Astrocyte (in vitro differentiated cells and primary cell): ENCODE measurements around the gene BARX1. TPM values are rescaled to one million over a fixed set of nuclear protein-coding genes. Genes with fewer than 3 reads are reported as not detected.

Experiments used
- DNase-seq: peaks from one replicate; pipeline ENCODE4 v3.0.0-alpha.2; 2010; ENCODE audit warnings: low read depth
- FAIRE-seq: peaks from 2 replicates; lab custom pipeline; 2011; peaks lifted over from hg19 to GRCh38; lab: Jason Lieb, UNC
- H2AFZ ChIP-seq: 2 replicates; pipeline ENCODE4 v1.6.0; 2012; ENCODE audit warnings: low read depth, low read length, inconsistent platforms
- H3K27ac ChIP-seq: 2 replicates; pipeline ENCODE4 v1.5.1; 2011; ENCODE audit warnings: low read depth, low read length, inconsistent platforms
- H3K27me3 ChIP-seq: 2 replicates; pipeline ENCODE4 v1.6.0; 2011; ENCODE audit warnings: low read length, inconsistent platforms; ENCODE audit not compliant: insufficient read depth
- H3K36me3 ChIP-seq: 2 replicates; pipeline ENCODE4 v1.5.1; 2011; ENCODE audit warnings: low read length, inconsistent platforms; ENCODE audit not compliant: insufficient read depth
- H3K4me1 ChIP-seq: 2 replicates; pipeline ENCODE4 v1.5.1; 2011; ENCODE audit warnings: low read length, inconsistent platforms; ENCODE audit not compliant: insufficient read depth
- H3K4me2 ChIP-seq: 2 replicates; pipeline ENCODE4 v1.6.0; 2012; ENCODE audit warnings: low read length, inconsistent platforms
- H3K4me3 ChIP-seq: 2 replicates; pipeline ENCODE4 v1.5.1; 2011; ENCODE audit warnings: low read depth, mild to moderate bottlenecking, low read length, inconsistent platforms; ENCODE audit not compliant: insufficient read depth
- H3K79me2 ChIP-seq: 2 replicates; pipeline ENCODE4 v1.6.0; 2012; ENCODE audit warnings: mild to moderate bottlenecking, low read length, inconsistent platforms; ENCODE audit not compliant: insufficient read depth
- H3K9ac ChIP-seq: 2 replicates; pipeline ENCODE4 v1.6.0; 2012; ENCODE audit warnings: mild to moderate bottlenecking, low read length, inconsistent platforms
- H3K9me3 ChIP-seq: 2 replicates; pipeline ENCODE4 v1.5.1; 2012; ENCODE audit warnings: low read depth, mild to moderate bottlenecking, low read length, inconsistent platforms; ENCODE audit not compliant: insufficient read depth
- H4K20me1 ChIP-seq: 2 replicates; pipeline ENCODE4 v1.6.0; 2012; ENCODE audit warnings: low read length, inconsistent platforms; ENCODE audit not compliant: insufficient read depth
- H3K27ac Mint-ChIP-seq: one replicate; pipeline ENCODE4 v1.8.0; 2021; ENCODE audit warnings: mild to moderate bottlenecking, mixed read lengths; ENCODE audit not compliant: unreplicated experiment
- H3K27me3 Mint-ChIP-seq: one replicate; pipeline ENCODE4 v1.8.0; 2021; ENCODE audit warnings: low read depth, mixed read lengths; ENCODE audit not compliant: unreplicated experiment
- H3K36me3 Mint-ChIP-seq: one replicate; pipeline ENCODE4 v1.8.0; 2021; ENCODE audit warnings: low read depth, mixed read lengths; ENCODE audit not compliant: unreplicated experiment
- H3K4me1 Mint-ChIP-seq: one replicate; pipeline ENCODE4 v1.8.0; 2021; ENCODE audit warnings: low read depth, mixed read lengths; ENCODE audit not compliant: unreplicated experiment
- H3K4me3 Mint-ChIP-seq: one replicate; pipeline ENCODE4 v1.8.0; 2021; ENCODE audit warnings: mild to moderate bottlenecking, moderate library complexity, mixed read lengths; ENCODE audit not compliant: unreplicated experiment
- H3K9me3 Mint-ChIP-seq: one replicate; pipeline ENCODE4 v1.8.0; 2021; ENCODE audit warnings: mild to moderate bottlenecking, mixed read lengths; ENCODE audit not compliant: unreplicated experiment
- CTCF ChIP-seq: IDR thresholded peaks from 2 replicates; pipeline ENCODE4 v1.5.1; 2011; ENCODE audit warnings: low read depth, mild to moderate bottlenecking, inconsistent platforms, low read length, moderate library complexity; ENCODE audit not compliant: insufficient read depth
- EZH2 ChIP-seq: IDR thresholded peaks from 2 replicates; pipeline ENCODE4 v1.6.1; 2012; ENCODE audit warnings: mild to moderate bottlenecking, low read length, inconsistent platforms; ENCODE audit not compliant: insufficient read depth
- total RNA-seq: library from RNA; stranded (reverse); gene quantifications from 2 replicates; pipeline ENCODE4 v1.2.1, GENCODE V29; 2021

The BARX1 gene
- total RNA-seq, 1 donor from 2014 or later: 0.73 TPM

- H3K79me2 ChIP-seq: no peaks in the 10 kb centered on the region
- no peaks in the 10 kb centered on the region for H3K36me3 ChIP-seq
- peak; percentile 75 for FAIRE-seq
- DNase-seq: peak; percentile 50
- TF ChIP-seq EZH2: no peak
- TF ChIP-seq CTCF: peak; percentile 84
- no peak overlapping the region for H3K4me3 ChIP-seq
- peaks cover 15% of the 10 kb centered on the region for H4K20me1 ChIP-seq
- Mint-ChIP-seq H3K4me1 (peaks cover 6% of the 10 kb centered on the region), H3K27ac (peak overlapping the region; percentile 16), H3K9me3 (no peaks in the 10 kb centered on the region), H3K4me3 (no peak overlapping the region), H3K27me3 (peaks cover 54% of the 10 kb centered on the region), H3K36me3 (no peaks in the 10 kb centered on the region)
- no peak overlapping the region for H3K27ac ChIP-seq
- no peaks in the 10 kb centered on the region for H3K9me3 ChIP-seq
- H3K9ac ChIP-seq: no peak overlapping the region
- H3K4me2 ChIP-seq: peak overlapping the region; percentile 60
- peak overlapping the region; percentile 27 for H2AFZ ChIP-seq
- peaks cover 42% of the 10 kb centered on the region for H3K27me3 ChIP-seq
- H3K4me1 ChIP-seq: peaks cover 3% of the 10 kb centered on the region
These were observed 7.6 kb upstream of the BARX1 start for GRCh38 chr9:93962561-93963440.

GRCh38 chr9:93962017-93962416, 6.9 kb upstream of the BARX1 start:
- H3K9me3 Mint-ChIP-seq: peaks cover 2% of the 10 kb centered on the region
- peaks cover 62% of the 10 kb centered on the region for H3K27me3 Mint-ChIP-seq
- H3K4me3 Mint-ChIP-seq: no peak overlapping the region
- DNase-seq (no peak), FAIRE-seq (no peak)
- peaks cover 3% of the 10 kb centered on the region for H3K4me1 ChIP-seq
- H3K36me3 Mint-ChIP-seq: no peaks in the 10 kb centered on the region
- H4K20me1 ChIP-seq: peaks cover 15% of the 10 kb centered on the region
- TF ChIP-seq CTCF: no peak
- no peak for TF ChIP-seq EZH2
- no peaks in the 10 kb centered on the region for H3K36me3 ChIP-seq
- H3K4me3 ChIP-seq: no peak overlapping the region
- H3K9me3 ChIP-seq: no peaks in the 10 kb centered on the region
- H3K4me2 ChIP-seq: no peak overlapping the region
- H3K27me3 ChIP-seq: peaks cover 48% of the 10 kb centered on the region
- peaks cover 6% of the 10 kb centered on the region for H3K4me1 Mint-ChIP-seq
- H3K79me2 ChIP-seq: no peaks in the 10 kb centered on the region
- no peak overlapping the region for H3K9ac ChIP-seq
- H2AFZ ChIP-seq: no peak overlapping the region
- H3K27ac Mint-ChIP-seq: no peak overlapping the region
- no peak overlapping the region for H3K27ac ChIP-seq
